Measurements from ENCODE around the gene ISG20.

- TF ChIP-seq POLR2AphosphoS5 (IDR thresholded peaks at IDR 0.05; ENCODE audit: insufficient read depth, low read depth, low read length) = no peak
- TF ChIP-seq CTCF (IDR thresholded peaks at IDR 0.05; ENCODE audit: extremely low read depth in 1 of 2, insufficient read depth in 1 of 2, low read depth in 1 of 2, low read length in 2 of 2) = no peak
- TF ChIP-seq POLR2A (IDR thresholded peaks at IDR 0.05; ENCODE audit: low read depth, low read length) = no peak
Observed at GRCh38 chr15:88629071-88629470, 9.7 kb upstream of the ISG20 start.

All from endothelial cell of umbilical vein (primary cell).